ENCODE measurements around the gene PPP4R3A.

The PPP4R3A gene

DNA sequence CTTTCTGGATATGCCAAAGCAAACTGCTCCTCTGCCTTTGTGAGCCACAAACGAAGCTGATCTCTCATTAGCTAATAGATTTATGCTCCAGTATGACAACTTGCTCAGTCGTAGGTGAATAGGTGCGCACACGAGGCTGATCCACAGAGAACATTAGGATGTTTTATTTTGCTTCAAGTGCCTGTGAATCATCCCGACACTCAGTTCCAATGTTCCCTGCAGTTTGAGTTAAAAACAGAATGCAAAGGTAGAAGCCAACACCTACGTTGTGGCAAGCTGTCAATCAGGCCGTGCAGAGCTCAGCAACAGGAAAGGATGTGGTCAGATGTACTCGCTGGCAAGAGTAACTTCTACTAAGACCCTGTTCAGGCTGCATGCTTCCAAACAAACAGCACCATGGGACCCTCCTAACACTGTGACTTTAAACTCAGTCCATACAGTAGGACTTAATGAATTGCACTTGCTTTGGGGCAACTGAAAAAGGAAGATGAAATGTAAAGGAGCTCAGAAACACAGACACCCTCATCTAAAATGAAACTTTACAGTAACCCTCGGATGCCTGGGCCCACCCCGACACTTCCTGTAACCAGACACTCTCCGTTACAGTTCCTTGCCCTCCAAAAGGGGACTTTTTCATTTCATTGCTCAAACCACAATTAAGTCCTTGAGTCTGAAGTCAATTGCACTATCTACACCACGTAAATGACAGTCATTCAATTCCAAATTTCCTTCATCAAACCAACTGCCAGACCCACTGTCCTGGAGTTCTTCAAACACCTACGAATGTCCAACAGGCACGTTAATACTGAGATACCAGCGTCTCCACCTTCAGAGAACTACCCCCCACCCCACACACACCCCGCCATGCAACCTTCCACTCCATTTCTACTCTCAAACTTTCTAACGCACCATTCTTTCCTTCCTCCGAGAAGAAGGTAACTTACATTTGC, 94.0 kb downstream of the PPP4R3A start:
- Histone ChIP-seq H3K9me3 (ENCODE audit: control insufficient read depth, insufficient read depth, low read depth, low read length) (no peaks in the 10 kb centered on the region), H3K36me3 (ENCODE audit: control insufficient read depth in 2 of 2, insufficient read depth in 1 of 2, low read length in 2 of 2) (peaks cover 0 to 7% of the 10 kb centered on the region in 2 experiments; a peak in 2 of 3 replicates), H3K4me1 (ENCODE audit: control insufficient read depth, insufficient read depth, low read length) (peaks cover 3% of the 10 kb centered on the region; the same call in 1 of the 2 replicates), H3K27ac (ENCODE audit: extremely low read depth, low read depth, low read length) (peak overlapping the region; percentile 66; the same call in 1 of the 2 replicates), H3K4me3 (ENCODE audit: low read depth, low read length) (no peak overlapping the region)
- ChIA-PET POLR2A (interaction anchor here (0.7 to 1.0 kb wide), 2 partner anchors 36 to 68 kb away, joined by 3 read pairs; no protein-coding TSS in a partner anchor), CTCF (interaction anchor here (0.6 to 8.6 kb wide), 3 partner anchors 93 to 722 kb away, joined by 3 to 77 read pairs (median 4); no protein-coding TSS in a partner anchor)
- TF ChIP-seq ZNF10 (tag by site-specific recombination; IDR thresholded peaks at IDR 0.05) (no peak), PRDM4 (tag by site-specific recombination; IDR thresholded peaks at IDR 0.05) (no peak), REPIN1 (tag by site-specific recombination; IDR thresholded peaks at IDR 0.05; ENCODE audit: low read depth) (no peak), ZNF132 (tag by site-specific recombination; IDR thresholded peaks at IDR 0.05; ENCODE audit: borderline replicate concordance) (no peak), ZNF704 (tag by site-specific recombination; IDR thresholded peaks at IDR 0.05) (no peak), ZNF621 (tag by site-specific recombination; IDR thresholded peaks at IDR 0.05) (no peak), ZNF670 (tag by site-specific recombination; IDR thresholded peaks at IDR 0.05; ENCODE audit: low read depth) (no peak), ZNF514 (tag by site-specific recombination; IDR thresholded peaks at IDR 0.05) (no peak), ZNF571 (tag by site-specific recombination; IDR thresholded peaks at IDR 0.05) (no peak), ZNF549 (tag by site-specific recombination; IDR thresholded peaks at IDR 0.05) (no peak), ZNF221 (tag by site-specific recombination; IDR thresholded peaks at IDR 0.05; ENCODE audit: borderline replicate concordance) (no peak), ZNF660 (tag by site-specific recombination; IDR thresholded peaks at IDR 0.05) (no peak), ZNF596 (tag by site-specific recombination; IDR thresholded peaks at IDR 0.05) (no peak), ATF2 (tag by site-specific recombination; IDR thresholded peaks at IDR 0.05; ENCODE audit: low read depth) (no peak), ZNF223 (tag by site-specific recombination; IDR thresholded peaks at IDR 0.05) (no peak), ZBTB20 (tag by site-specific recombination; IDR thresholded peaks at IDR 0.05) (0 out of 2 replicates have a peak, but pooled peaks have one; percentile 48), KLF8 (tag by site-specific recombination; IDR thresholded peaks at IDR 0.05) (no peak), ZSCAN4 (tag by site-specific recombination; IDR thresholded peaks at IDR 0.05) (0 out of 2 replicates have a peak, but pooled peaks have one; percentile 8), YY1 (tag by site-specific recombination; IDR thresholded peaks at IDR 0.05) (0 out of 2 replicates have a peak, but pooled peaks have one; percentile 5), ZNF239 (tag by site-specific recombination; IDR thresholded peaks at IDR 0.05) (no peak), ZNF555 (tag by site-specific recombination; conservative IDR thresholded peaks at IDR 0.05) (no peak)
- TF ChIP-seq, protein P1, sequence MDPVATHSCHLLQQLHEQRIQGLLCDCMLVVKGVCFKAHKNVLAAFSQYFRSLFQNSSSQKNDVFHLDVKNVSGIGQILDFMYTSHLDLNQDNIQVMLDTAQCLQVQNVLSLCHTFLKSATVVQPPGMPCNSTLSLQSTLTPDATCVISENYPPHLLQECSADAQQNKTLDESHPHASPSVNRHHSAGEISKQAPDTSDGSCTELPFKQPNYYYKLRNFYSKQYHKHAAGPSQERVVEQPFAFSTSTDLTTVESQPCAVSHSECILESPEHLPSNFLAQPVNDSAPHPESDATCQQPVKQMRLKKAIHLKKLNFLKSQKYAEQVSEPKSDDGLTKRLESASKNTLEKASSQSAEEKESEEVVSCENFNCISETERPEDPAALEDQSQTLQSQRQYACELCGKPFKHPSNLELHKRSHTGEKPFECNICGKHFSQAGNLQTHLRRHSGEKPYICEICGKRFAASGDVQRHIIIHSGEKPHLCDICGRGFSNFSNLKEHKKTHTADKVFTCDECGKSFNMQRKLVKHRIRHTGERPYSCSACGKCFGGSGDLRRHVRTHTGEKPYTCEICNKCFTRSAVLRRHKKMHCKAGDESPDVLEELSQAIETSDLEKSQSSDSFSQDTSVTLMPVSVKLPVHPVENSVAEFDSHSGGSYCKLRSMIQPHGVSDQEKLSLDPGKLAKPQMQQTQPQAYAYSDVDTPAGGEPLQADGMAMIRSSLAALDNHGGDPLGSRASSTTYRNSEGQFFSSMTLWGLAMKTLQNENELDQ (tag by site-specific recombination; IDR thresholded peaks at IDR 0.05; ENCODE audit: low read depth): no peak
- TF ChIP-seq, protein P2, sequence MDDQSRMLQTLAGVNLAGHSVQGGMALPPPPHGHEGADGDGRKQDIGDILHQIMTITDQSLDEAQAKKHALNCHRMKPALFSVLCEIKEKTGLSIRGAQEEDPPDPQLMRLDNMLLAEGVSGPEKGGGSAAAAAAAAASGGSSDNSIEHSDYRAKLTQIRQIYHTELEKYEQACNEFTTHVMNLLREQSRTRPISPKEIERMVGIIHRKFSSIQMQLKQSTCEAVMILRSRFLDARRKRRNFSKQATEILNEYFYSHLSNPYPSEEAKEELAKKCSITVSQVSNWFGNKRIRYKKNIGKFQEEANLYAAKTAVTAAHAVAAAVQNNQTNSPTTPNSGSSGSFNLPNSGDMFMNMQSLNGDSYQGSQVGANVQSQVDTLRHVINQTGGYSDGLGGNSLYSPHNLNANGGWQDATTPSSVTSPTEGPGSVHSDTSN (CRISPR knock-in tag; IDR thresholded peaks at IDR 0.05): no peak
- TF ChIP-seq, protein P3, sequence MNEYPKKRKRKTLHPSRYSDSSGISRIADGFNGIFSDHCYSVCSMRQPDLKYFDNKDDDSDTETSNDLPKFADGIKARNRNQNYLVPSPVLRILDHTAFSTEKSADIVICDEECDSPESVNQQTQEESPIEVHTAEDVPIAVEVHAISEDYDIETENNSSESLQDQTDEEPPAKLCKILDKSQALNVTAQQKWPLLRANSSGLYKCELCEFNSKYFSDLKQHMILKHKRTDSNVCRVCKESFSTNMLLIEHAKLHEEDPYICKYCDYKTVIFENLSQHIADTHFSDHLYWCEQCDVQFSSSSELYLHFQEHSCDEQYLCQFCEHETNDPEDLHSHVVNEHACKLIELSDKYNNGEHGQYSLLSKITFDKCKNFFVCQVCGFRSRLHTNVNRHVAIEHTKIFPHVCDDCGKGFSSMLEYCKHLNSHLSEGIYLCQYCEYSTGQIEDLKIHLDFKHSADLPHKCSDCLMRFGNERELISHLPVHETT (tag by site-specific recombination; IDR thresholded peaks at IDR 0.05): no peak
